Kidney epithelial cell (primary cell): ENCODE measurements around the gene CPNE4. TPM values are rescaled to one million over a fixed set of nuclear protein-coding genes. Genes with fewer than 3 reads are reported as not detected.

Experiments used
- DNase-seq: peaks from one replicate; pipeline ENCODE4 v3.0.0-alpha.2; 2010; ENCODE audit warnings: low read depth
- H3K27me3 ChIP-seq: 2 replicates; pipeline ENCODE4 v1.6.0; 2011; ENCODE audit warnings: low read length; ENCODE audit not compliant: control insufficient read depth, insufficient read depth
- H3K36me3 ChIP-seq: 2 replicates; pipeline ENCODE4 v1.5.1; 2011; ENCODE audit warnings: low read length; ENCODE audit not compliant: control insufficient read depth, insufficient read depth
- H3K4me3 ChIP-seq: 2 replicates; pipeline ENCODE4 v1.5.1; 2011; ENCODE audit warnings: low read depth, mild to moderate bottlenecking, control low read depth, low read length
- total RNA-seq: library from RNA; depleted of rRNA; stranded (reverse); fragments of >200 nt; gene quantifications from 2 replicates; pipeline ENCODE4 v1.2.3, GENCODE V29; 2015
- TF ChIP-seq, protein P1 (sequence below): IDR thresholded peaks from 2 replicates; pipeline ENCODE4 v1.5.1; 2011; ENCODE audit warnings: mild to moderate bottlenecking, moderate library complexity, low read length, control low read depth, inconsistent platforms; ENCODE audit not compliant: insufficient read depth, poor library complexity, severe bottlenecking

The CPNE4 gene
- total RNA-seq, 1 donor from 2014 or later: 3.7 TPM

- no peaks in the 10 kb centered on the region for H3K36me3 ChIP-seq
- H3K4me3 ChIP-seq: no peak overlapping the region
- TF ChIP-seq, protein P1, sequence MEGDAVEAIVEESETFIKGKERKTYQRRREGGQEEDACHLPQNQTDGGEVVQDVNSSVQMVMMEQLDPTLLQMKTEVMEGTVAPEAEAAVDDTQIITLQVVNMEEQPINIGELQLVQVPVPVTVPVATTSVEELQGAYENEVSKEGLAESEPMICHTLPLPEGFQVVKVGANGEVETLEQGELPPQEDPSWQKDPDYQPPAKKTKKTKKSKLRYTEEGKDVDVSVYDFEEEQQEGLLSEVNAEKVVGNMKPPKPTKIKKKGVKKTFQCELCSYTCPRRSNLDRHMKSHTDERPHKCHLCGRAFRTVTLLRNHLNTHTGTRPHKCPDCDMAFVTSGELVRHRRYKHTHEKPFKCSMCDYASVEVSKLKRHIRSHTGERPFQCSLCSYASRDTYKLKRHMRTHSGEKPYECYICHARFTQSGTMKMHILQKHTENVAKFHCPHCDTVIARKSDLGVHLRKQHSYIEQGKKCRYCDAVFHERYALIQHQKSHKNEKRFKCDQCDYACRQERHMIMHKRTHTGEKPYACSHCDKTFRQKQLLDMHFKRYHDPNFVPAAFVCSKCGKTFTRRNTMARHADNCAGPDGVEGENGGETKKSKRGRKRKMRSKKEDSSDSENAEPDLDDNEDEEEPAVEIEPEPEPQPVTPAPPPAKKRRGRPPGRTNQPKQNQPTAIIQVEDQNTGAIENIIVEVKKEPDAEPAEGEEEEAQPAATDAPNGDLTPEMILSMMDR: no peak
- no peaks in the 10 kb centered on the region for H3K27me3 ChIP-seq
- no peak for DNase-seq
Observed at GRCh38 chr3:131485119-131485518, 549.7 kb downstream of the CPNE4 start.

DNA sequence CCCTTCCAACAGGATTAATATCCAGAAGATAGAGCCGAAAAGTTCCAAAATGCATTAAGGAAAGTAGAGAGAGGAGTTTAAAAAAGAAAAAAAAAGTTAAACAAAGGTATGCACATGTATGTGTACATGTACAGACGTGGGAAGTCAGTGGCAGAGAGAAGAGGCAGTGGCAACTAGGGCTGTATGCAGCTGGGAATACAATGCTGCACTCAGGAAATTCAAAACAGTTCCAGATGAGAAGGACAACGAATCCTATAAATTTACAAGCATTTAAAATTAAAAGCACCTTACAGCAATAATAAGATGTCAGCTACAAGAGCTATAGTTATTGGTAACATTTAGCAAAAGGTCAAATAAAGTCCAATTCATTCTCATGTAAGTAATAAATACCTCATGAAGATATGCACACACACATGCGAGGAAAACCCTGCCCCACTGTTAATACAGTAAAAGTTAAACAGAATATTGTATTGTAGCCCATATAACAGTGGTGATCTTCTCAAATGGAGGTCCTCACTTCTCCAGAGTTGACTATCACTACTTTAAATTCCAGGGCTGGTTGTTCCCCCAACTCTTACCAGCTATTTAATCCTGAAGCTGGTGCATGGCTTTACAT lies 550.2 kb downstream of the CPNE4 start:
- TF ChIP-seq, protein P1: no peak
- DNase-seq: no peak
- Histone ChIP-seq H3K36me3 (no peaks in the 10 kb centered on the region), H3K4me3 (no peak overlapping the region), H3K27me3 (no peaks in the 10 kb centered on the region)
